OCI-LY7 (cell line): ENCODE data around the gene KRTAP5-3. TPM values are rescaled to one million over a fixed set of nuclear protein-coding genes. Genes with fewer than 3 reads are reported as not detected.

Source experiments
- BruUV-seq: library from RNA; stranded (reverse); fragments of 400-500 nt; replicated peaks from 2 replicates; lab custom pipeline; 2021; lab: Mats Ljungman, UMichigan
- CTCF ChIA-PET: fragments of 300-600 bp; sonication (Branson Sonifier 250); formaldehyde crosslinking; loops from one replicate; lab custom pipeline; 2022; ENCODE audit warnings: antibody characterized with exemption; ENCODE audit not compliant: unreplicated experiment; lab: Charles Lee
- POLR2A ChIA-PET: fragments of 300-600 bp; sonication (Branson Sonifier 250); formaldehyde crosslinking; loops from one replicate; lab custom pipeline; 2022; ENCODE audit warnings: antibody characterized with exemption; lab: Charles Lee
- DNase-seq: peaks from one replicate; pipeline ENCODE4 v3.0.0-alpha.2; 2015; ENCODE audit warnings: low spot score
- H2AFZ ChIP-seq: fragments of 200-600 bp; sonication (generic), shearing (Covaris generic); 2 replicates; pipeline ENCODE4 v1.6.1; 2014; ENCODE audit warnings: mild to moderate bottlenecking, antibody characterized with exemption, low read length, moderate library complexity
- H3K27ac ChIP-seq: fragments of 200-600 bp; sonication (generic); 2 replicates; pipeline ENCODE4 v1.5.1; 2014; ENCODE audit warnings: mixed run types, low read depth, mild to moderate bottlenecking, moderate library complexity, low read length, inconsistent platforms; ENCODE audit not compliant: poor library complexity, severe bottlenecking
- H3K36me3 ChIP-seq: fragments of 200-600 bp; sonication (generic); 2 replicates; pipeline ENCODE4 v1.6.1; 2014; ENCODE audit warnings: mild to moderate bottlenecking, antibody characterized with exemption, low read length, moderate library complexity, mixed read lengths; ENCODE audit not compliant: insufficient read depth
- H3K4me1 ChIP-seq: fragments of 200-600 bp; sonication (generic); 2 replicates; pipeline ENCODE4 v1.5.1; 2014; ENCODE audit warnings: mild to moderate bottlenecking, low read length; ENCODE audit not compliant: insufficient read depth, poor library complexity, severe bottlenecking
- H3K4me2 ChIP-seq: fragments of 200-600 bp; sonication (generic); 2 replicates; pipeline ENCODE4 v1.6.1; 2014; ENCODE audit warnings: mild to moderate bottlenecking, low read length
- H3K4me3 ChIP-seq: fragments of 200-600 bp; sonication (generic); 2 replicates; pipeline ENCODE4 v1.5.1; 2014; ENCODE audit warnings: mild to moderate bottlenecking, low read depth, low read length; ENCODE audit not compliant: poor library complexity, severe bottlenecking
- H3K79me2 ChIP-seq: fragments of 200-600 bp; sonication (generic); 2 replicates; pipeline ENCODE4 v1.6.1; 2016; ENCODE audit warnings: low read depth, mild to moderate bottlenecking, low read length, moderate library complexity, mixed read lengths; ENCODE audit not compliant: insufficient read depth
- H3K9me2 ChIP-seq: fragments of 200-600 bp; sonication (generic); 2 replicates; pipeline ENCODE4 v1.6.1; 2016; ENCODE audit warnings: mild to moderate bottlenecking, low read length, mixed read lengths; ENCODE audit not compliant: insufficient read depth
- H3K9me3 ChIP-seq: fragments of 200-600 bp; sonication (generic); 2 replicates; pipeline ENCODE4 v1.6.1; 2014; ENCODE audit warnings: mild to moderate bottlenecking, mixed run types, low read length, mixed read lengths
- H4K20me1 ChIP-seq: fragments of 200-600 bp; sonication (generic); 2 replicates; pipeline ENCODE4 v1.6.1; 2014; ENCODE audit warnings: mild to moderate bottlenecking, antibody characterized with exemption, low read length, moderate library complexity, mixed read lengths; ENCODE audit not compliant: insufficient read depth
- EZH2phosphoT487 ChIP-seq: fragments of 200-600 bp; sonication (generic); IDR thresholded peaks from 2 replicates; pipeline ENCODE4 v1.6.1; 2018; ENCODE audit warnings: low read depth, borderline replicate concordance, mild to moderate bottlenecking, mixed run types, antibody characterized with exemption, low read length, moderate library complexity, mixed read lengths
- intact Hi-C: fragments of 100-400 bp; cut with micrococcal nuclease; formaldehyde crosslinking; loops from one replicate; pipeline ENCODE4 v1.10.0; 2022; ENCODE audit not compliant: unreplicated experiment
- total RNA-seq, 2 experiments: library from RNA; depleted of rRNA in 1 of 2; stranded (reverse); fragments of >200 nt in 1 of 2; shearing (Covaris generic) in 1 of 2; gene quantifications; 2 replicates each; pipeline ENCODE4 v1.2.3, GENCODE V29; 2014 to 2022
- TF ChIP-seq, protein P1 (sequence below): fragments of 200-600 bp; sonication (generic); conservative IDR thresholded peaks from 2 replicates; pipeline ENCODE4 v1.5.1; 2014; ENCODE audit warnings: mild to moderate bottlenecking, antibody characterized with exemption, low read length, moderate library complexity, mixed read lengths

Gene KRTAP5-3
- total RNA-seq, 2 experiments from 2014 or later = not detected

DNA sequence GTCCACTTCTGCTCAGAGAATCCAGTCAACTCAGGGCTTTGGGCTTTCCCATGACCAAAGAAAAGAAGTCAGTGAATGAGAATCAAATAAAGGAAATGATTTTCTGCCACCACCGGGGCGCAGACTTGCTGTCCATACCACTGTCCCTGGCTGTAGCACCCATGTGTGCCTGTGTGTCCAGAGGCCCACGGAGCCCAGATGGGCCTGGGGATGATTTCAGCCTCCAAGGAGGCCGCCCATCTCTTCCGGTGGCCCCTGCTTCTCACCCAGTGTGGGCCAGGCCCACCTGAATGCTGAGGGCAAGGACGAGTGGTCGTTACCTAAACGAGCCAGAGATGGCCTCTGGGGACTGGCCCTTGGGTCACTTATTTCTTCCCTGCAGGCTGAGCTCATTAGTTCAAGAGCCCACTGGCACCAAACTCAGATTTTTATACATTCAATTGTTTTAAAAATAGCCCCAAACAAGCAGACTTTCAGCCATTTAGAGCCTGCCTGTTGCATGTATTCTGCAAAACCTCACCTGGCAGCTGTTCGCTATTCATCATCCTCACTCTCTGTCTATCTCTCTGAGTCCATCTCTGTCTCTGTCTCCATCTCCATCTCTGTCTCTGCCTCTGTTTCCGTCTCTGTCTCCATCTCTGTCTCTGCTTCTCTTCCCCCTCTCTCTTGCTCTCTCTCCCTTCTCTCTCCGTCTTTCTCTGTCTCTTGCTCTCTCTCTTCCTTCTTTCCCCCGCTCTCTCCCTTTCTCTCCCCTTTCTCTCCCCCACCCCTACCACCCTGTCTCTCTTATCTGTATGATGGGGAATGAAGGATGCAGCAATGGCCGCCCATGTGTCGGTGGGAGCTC is 45.5 kb upstream of the KRTAP5-3 start:
- no peaks in the 10 kb centered on the region for H3K79me2 ChIP-seq
- H4K20me1 ChIP-seq = no peaks in the 10 kb centered on the region
- H3K4me1 ChIP-seq = no peaks in the 10 kb centered on the region
- BruUV-seq = no TSS peak
- POLR2A ChIA-PET = no interaction called here
- no peak for DNase-seq
- no peak overlapping the region for H3K4me3 ChIP-seq
- TF ChIP-seq EZH2phosphoT487 = no peak
- TF ChIP-seq, protein P1, sequence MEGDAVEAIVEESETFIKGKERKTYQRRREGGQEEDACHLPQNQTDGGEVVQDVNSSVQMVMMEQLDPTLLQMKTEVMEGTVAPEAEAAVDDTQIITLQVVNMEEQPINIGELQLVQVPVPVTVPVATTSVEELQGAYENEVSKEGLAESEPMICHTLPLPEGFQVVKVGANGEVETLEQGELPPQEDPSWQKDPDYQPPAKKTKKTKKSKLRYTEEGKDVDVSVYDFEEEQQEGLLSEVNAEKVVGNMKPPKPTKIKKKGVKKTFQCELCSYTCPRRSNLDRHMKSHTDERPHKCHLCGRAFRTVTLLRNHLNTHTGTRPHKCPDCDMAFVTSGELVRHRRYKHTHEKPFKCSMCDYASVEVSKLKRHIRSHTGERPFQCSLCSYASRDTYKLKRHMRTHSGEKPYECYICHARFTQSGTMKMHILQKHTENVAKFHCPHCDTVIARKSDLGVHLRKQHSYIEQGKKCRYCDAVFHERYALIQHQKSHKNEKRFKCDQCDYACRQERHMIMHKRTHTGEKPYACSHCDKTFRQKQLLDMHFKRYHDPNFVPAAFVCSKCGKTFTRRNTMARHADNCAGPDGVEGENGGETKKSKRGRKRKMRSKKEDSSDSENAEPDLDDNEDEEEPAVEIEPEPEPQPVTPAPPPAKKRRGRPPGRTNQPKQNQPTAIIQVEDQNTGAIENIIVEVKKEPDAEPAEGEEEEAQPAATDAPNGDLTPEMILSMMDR = no peak
- no peak overlapping the region for H2AFZ ChIP-seq
- CTCF ChIA-PET = no interaction called here
- no peak overlapping the region for H3K27ac ChIP-seq
- no peaks in the 10 kb centered on the region for H3K9me3 ChIP-seq
- H3K4me2 ChIP-seq = no peak overlapping the region
- H3K9me2 ChIP-seq = no peaks in the 10 kb centered on the region
- no peaks in the 10 kb centered on the region for H3K36me3 ChIP-seq
- intact Hi-C loops = loop anchor here (5.0 to 10.0 kb wide), 2 partner anchors 39 to 501 kb away; no protein-coding TSS in a partner anchor

DNA sequence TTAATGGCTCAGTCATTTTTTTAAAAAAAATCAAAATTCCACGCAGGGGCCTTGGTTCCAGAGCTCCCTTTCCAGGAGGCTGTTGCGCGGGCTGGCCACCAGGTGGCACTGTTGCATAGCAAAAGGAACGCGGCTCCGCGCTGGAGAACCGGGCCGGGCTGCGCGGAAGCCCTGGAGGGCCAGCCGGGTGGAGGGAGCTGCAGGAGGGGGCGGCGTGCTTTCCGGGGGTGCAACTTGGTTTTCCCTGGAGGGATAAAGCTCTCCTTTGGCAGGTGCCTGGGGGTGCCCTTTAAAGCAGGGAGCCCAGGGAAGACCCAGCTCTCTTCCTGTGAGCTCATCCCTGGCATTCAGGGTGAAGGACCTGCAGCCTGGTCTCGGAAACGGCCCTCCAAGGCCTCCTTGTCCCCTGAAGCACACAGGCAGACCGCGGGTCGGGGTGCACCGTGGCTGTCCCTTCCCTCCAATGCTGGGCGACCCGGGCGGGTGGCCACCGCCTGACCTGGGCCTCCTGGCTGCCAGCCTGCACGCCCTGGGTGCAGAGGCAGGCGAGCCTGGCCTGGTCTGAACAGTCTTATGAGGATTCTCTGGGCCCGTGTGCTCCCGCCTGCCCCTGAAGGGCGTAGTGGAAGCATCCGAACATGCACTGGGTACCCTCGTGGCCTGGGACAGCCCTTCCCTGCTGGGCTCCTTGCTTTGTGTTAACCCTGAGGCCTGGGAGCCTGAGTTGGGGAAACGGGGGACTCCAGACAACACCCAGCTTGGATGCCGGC is 44.7 kb upstream of the KRTAP5-3 start:
- no peaks in the 10 kb centered on the region for H3K36me3 ChIP-seq
- no peak overlapping the region for H2AFZ ChIP-seq
- CTCF ChIA-PET = interaction anchor here (0.6 to 1.0 kb wide), 4 partner anchors 8 to 176 kb away, joined by 3 to 4 read pairs (median 3); no protein-coding TSS in a partner anchor
- H3K9me2 ChIP-seq = no peaks in the 10 kb centered on the region
- no peak overlapping the region for H3K27ac ChIP-seq
- H3K79me2 ChIP-seq = no peaks in the 10 kb centered on the region
- no peak overlapping the region for H3K4me3 ChIP-seq
- intact Hi-C loops = loop anchor here (1.0 to 10.0 kb wide), 3 partner anchors 39 to 502 kb away; no protein-coding TSS in a partner anchor
- BruUV-seq = no TSS peak
- DNase-seq = peak; percentile 57
- H3K9me3 ChIP-seq = no peaks in the 10 kb centered on the region
- H3K4me1 ChIP-seq = no peaks in the 10 kb centered on the region
- no peaks in the 10 kb centered on the region for H4K20me1 ChIP-seq
- no peak overlapping the region for H3K4me2 ChIP-seq
- TF ChIP-seq, protein P1 = peak; percentile 96
- no peak for TF ChIP-seq EZH2phosphoT487
- POLR2A ChIA-PET = no interaction called here
